T-cell (primary cell): ENCODE measurements around the gene CTNNA3. TPM values are rescaled to one million over a fixed set of nuclear protein-coding genes. Genes with fewer than 3 reads are reported as not detected.
"Not testable (repeated sequence)": the region's sequence is repeated elsewhere in the genome, so short reads cannot be mapped to it uniquely, and the experiment has no call there.

Experiments
- ATAC-seq, 4 experiments: fragments of 200-7000 bp in 3 of 4; fragments of 150-1000 bp in 1 of 4; cut with Tn5 transposase; replicated peaks in 1 of 4; 1 replicate in 3 of 4; 2 replicates in 1 of 4; pipeline ENCODE4 v1.10.0; 2021; ENCODE audit warnings: moderate library complexity in 3 of 4, mild to moderate bottlenecking in 2 of 4, moderate number of reproducible peaks in 1 of 4
- CTCF ChIA-PET, 2 donors: fragments of 300-600 bp; sonication (Branson Sonifier 250); formaldehyde crosslinking; loops; one replicate each; lab custom pipeline; 2022; ENCODE audit warnings: antibody characterized with exemption in 2 of 2; lab: Charles Lee
- POLR2A ChIA-PET, 2 donors: fragments of 300-600 bp; sonication (Branson Sonifier 250); formaldehyde crosslinking; loops; one replicate each; lab custom pipeline; 2022; ENCODE audit warnings: antibody characterized with exemption in 2 of 2; lab: Charles Lee
- DNase-seq, 35 experiments: peaks; one replicate each; pipeline versions ENCODE4 v3.0.0 to v3.0.0-alpha.2; 2013 to 2023
- H3K27ac ChIP-seq: one replicate; pipeline ENCODE4 v1.5.1; 2013; ENCODE audit warnings: low read length
- H3K27me3 ChIP-seq, 2 experiments: replicated peaks in 1 of 2; 1 replicate in 1 of 2; 2 replicates in 1 of 2; pipeline versions ENCODE4 v1.6.1 to v1.7.0; 2013; ENCODE audit warnings: low read length in 1 of 2, mixed read lengths in 1 of 2; ENCODE audit not compliant: control insufficient read depth in 2 of 2, insufficient read depth in 2 of 2; ENCODE audit errors: extremely low read depth in 1 of 2
- H3K36me3 ChIP-seq, 2 donors: 1 replicate in 1 of 2; 2 replicates in 1 of 2; pipeline versions ENCODE4 v1.6.1 to v1.7.0; 2013; ENCODE audit warnings: low read length in 1 of 2; ENCODE audit not compliant: control insufficient read depth in 2 of 2, insufficient read depth in 1 of 2; ENCODE audit errors: extremely low read depth in 1 of 2
- H3K4me1 ChIP-seq, 2 experiments: 1 replicate in 1 of 2; 2 replicates in 1 of 2; pipeline versions ENCODE4 v1.6.1 to v1.7.0; 2013; ENCODE audit warnings: low read length in 2 of 2, mixed read lengths in 1 of 2; ENCODE audit not compliant: insufficient read depth in 2 of 2, control insufficient read depth in 1 of 2; ENCODE audit errors: extremely low read depth in 1 of 2
- H3K4me3 ChIP-seq, 2 donors: 1 replicate in 1 of 2; 2 replicates in 1 of 2; pipeline versions ENCODE4 v1.5.1 to v1.7.0; 2013; ENCODE audit warnings: mild to moderate bottlenecking in 2 of 2, low read length in 1 of 2, moderate library complexity in 1 of 2; ENCODE audit not compliant: control insufficient read depth in 1 of 2; ENCODE audit errors: extremely low read depth in 1 of 2
- H3K9me3 ChIP-seq: 2 replicates; pipeline ENCODE4 v1.7.0; 2013
- H3K27ac Mint-ChIP-seq, 2 donors: one replicate each; pipeline ENCODE4 v1.8.0; 2020 to 2021; ENCODE audit warnings: mild to moderate bottlenecking in 2 of 2, mixed read lengths in 2 of 2
- H3K27me3 Mint-ChIP-seq, 2 donors: one replicate each; pipeline ENCODE4 v1.8.0; 2021 to 2022; ENCODE audit warnings: mixed read lengths in 2 of 2
- H3K36me3 Mint-ChIP-seq: one replicate; pipeline ENCODE4 v1.8.0; 2021; ENCODE audit warnings: mixed read lengths
- H3K4me1 Mint-ChIP-seq, 3 donors: one replicate each; pipeline ENCODE4 v1.8.0; 2020 to 2022; ENCODE audit warnings: mixed read lengths in 3 of 3, mild to moderate bottlenecking in 1 of 3
- H3K4me3 Mint-ChIP-seq, 3 donors: one replicate each; pipeline ENCODE4 v1.8.0; 2020 to 2022; ENCODE audit warnings: mild to moderate bottlenecking in 3 of 3, mixed read lengths in 3 of 3, moderate library complexity in 3 of 3
- H3K9me3 Mint-ChIP-seq, 3 donors: one replicate each; pipeline ENCODE4 v1.8.0; 2020 to 2022; ENCODE audit warnings: mixed read lengths in 3 of 3
- WGBS: methylation state at CpG from one replicate; pipeline ENCODE4 v1.1.5; 2013; ENCODE audit warnings: missing lambda C conversion rate; ENCODE audit not compliant: insufficient coverage; 5-methylcytosine and 5-hydroxymethylcytosine counted together
- total RNA-seq, 35 experiments: library from RNA in 6 of 35; stranded (reverse) in 6 of 35; fragments of 120-200 nt in 1 of 35; gene quantifications; one replicate each; pipeline versions ENCODE4 v1.2.1 to v1.2.4 and lab custom pipeline; 2013 to 2026

The CTNNA3 gene
- total RNA-seq, 5 donors from 2014 or later (not counting 1 experiment from before 2014, with no cell fraction given): 0.88 TPM; not detected in 4

- ChIA-PET CTCF (no interaction called here), POLR2A (no interaction called here)
- no peaks in the 10 kb centered on the region for H3K36me3 Mint-ChIP-seq
- ATAC-seq (no peak), DNase-seq (no peak)
- Histone ChIP-seq H3K27me3 (no peaks in the 10 kb centered on the region), H3K27ac (no peak overlapping the region), H3K9me3 (no peaks in the 10 kb centered on the region), H3K4me3 (no peak overlapping the region), H3K36me3 (no peaks in the 10 kb centered on the region), H3K4me1 (no peaks in the 10 kb centered on the region)
- no CpG with 5 or more reads among the region's 1 CpG for WGBS
- no peaks in the 10 kb centered on the region for H3K27me3 Mint-ChIP-seq
- H3K27ac Mint-ChIP-seq: no peak overlapping the region
- no peaks in the 10 kb centered on the region for H3K4me1 Mint-ChIP-seq
- no peak overlapping the region for H3K4me3 Mint-ChIP-seq
- H3K9me3 Mint-ChIP-seq: peaks cover 0 to 3% (median 0%) of the 10 kb centered on the region in 3 donors
Observed at GRCh38 chr10:67250686-67251085, 445.3 kb downstream of the CTNNA3 start.

GRCh38 chr10:67246066-67246555 is 449.9 kb downstream of the CTNNA3 start:
- H3K4me3 ChIP-seq: no peak overlapping the region
- Mint-ChIP-seq H3K9me3 (peaks cover 0 to 3% (median 0%) of the 10 kb centered on the region in 3 donors), H3K27ac (no peak overlapping the region), H3K36me3 (no peaks in the 10 kb centered on the region), H3K27me3 (no peaks in the 10 kb centered on the region), H3K4me3 (no peak overlapping the region), H3K4me1 (no peaks in the 10 kb centered on the region)
- H3K9me3 ChIP-seq: no peaks in the 10 kb centered on the region
- ChIA-PET POLR2A (no interaction called here), CTCF (no interaction called here)
- H3K27me3 ChIP-seq: no peaks in the 10 kb centered on the region
- no peak overlapping the region for H3K27ac ChIP-seq
- H3K4me1 ChIP-seq: no peaks in the 10 kb centered on the region
- no peaks in the 10 kb centered on the region for H3K36me3 ChIP-seq
- WGBS: no CpG with 5 or more reads among the region's 3 CpGs
- DNase-seq (no peak), ATAC-seq (no peak)

- DNase-seq (no peak), ATAC-seq (no peak)
- H3K27me3 ChIP-seq: no peaks in the 10 kb centered on the region
- Mint-ChIP-seq H3K4me3 (no peak overlapping the region), H3K9me3 (peaks cover 0 to 4% (median 3%) of the 10 kb centered on the region in 3 donors), H3K4me1 (no peaks in the 10 kb centered on the region), H3K36me3 (no peaks in the 10 kb centered on the region), H3K27ac (no peak overlapping the region), H3K27me3 (no peaks in the 10 kb centered on the region)
- H3K9me3 ChIP-seq: no peaks in the 10 kb centered on the region
- no peak overlapping the region for H3K27ac ChIP-seq
- no peaks in the 10 kb centered on the region for H3K36me3 ChIP-seq
- no peaks in the 10 kb centered on the region for H3K4me1 ChIP-seq
- ChIA-PET POLR2A (no interaction called here), CTCF (no interaction called here)
- WGBS: 70% methylated on average over 2 of the region's 3 CpGs
- no peak overlapping the region for H3K4me3 ChIP-seq
Observed at GRCh38 chr10:67242528-67242927, 453.5 kb downstream of the CTNNA3 start.

- no CpG with 5 or more reads among the region's 1 CpG for WGBS
- Mint-ChIP-seq H3K27ac (no peak overlapping the region), H3K9me3 (peaks cover 0 to 6% (median 5%) of the 10 kb centered on the region in 3 donors), H3K27me3 (no peaks in the 10 kb centered on the region), H3K4me3 (no peak overlapping the region), H3K4me1 (no peaks in the 10 kb centered on the region), H3K36me3 (no peaks in the 10 kb centered on the region)
- Histone ChIP-seq H3K27ac (no peak overlapping the region), H3K9me3 (no peaks in the 10 kb centered on the region), H3K27me3 (no peaks in the 10 kb centered on the region), H3K36me3 (no peaks in the 10 kb centered on the region), H3K4me3 (no peak overlapping the region), H3K4me1 (no peaks in the 10 kb centered on the region)
- POLR2A ChIA-PET: no interaction called here
- no peak for ATAC-seq
- CTCF ChIA-PET: no interaction called here
- DNase-seq: no peak
Observed at GRCh38 chr10:67241451-67241850, 454.5 kb downstream of the CTNNA3 start.

- Mint-ChIP-seq H3K4me1 (no peaks in the 10 kb centered on the region), H3K27me3 (no peaks in the 10 kb centered on the region), H3K36me3 (no peaks in the 10 kb centered on the region), H3K27ac (no peak overlapping the region), H3K4me3 (no peak overlapping the region), H3K9me3 (peaks cover 0 to 6% (median 5%) of the 10 kb centered on the region in 3 donors)
- no peaks in the 10 kb centered on the region for H3K4me1 ChIP-seq
- H3K9me3 ChIP-seq: no peaks in the 10 kb centered on the region
- H3K27ac ChIP-seq: no peak overlapping the region
- no peaks in the 10 kb centered on the region for H3K27me3 ChIP-seq
- no peak for DNase-seq
- CTCF ChIA-PET: no interaction called here
- 80% methylated on average over 1 of the region's 2 CpGs for WGBS
- no peak for ATAC-seq
- POLR2A ChIA-PET: no interaction called here
- H3K36me3 ChIP-seq: no peaks in the 10 kb centered on the region
- no peak overlapping the region for H3K4me3 ChIP-seq
Observed at GRCh38 chr10:67239864-67240497, 456.0 kb downstream of the CTNNA3 start.

- POLR2A ChIA-PET, CTCF ChIA-PET, H3K27ac ChIP-seq, H3K4me3 Mint-ChIP-seq, H3K27ac Mint-ChIP-seq, H3K9me3 ChIP-seq, H3K36me3 Mint-ChIP-seq, H3K4me1 ChIP-seq, H3K4me3 ChIP-seq, H3K4me1 Mint-ChIP-seq, H3K27me3 ChIP-seq, DNase-seq, ATAC-seq, H3K36me3 ChIP-seq: not testable (repeated sequence)
- Mint-ChIP-seq H3K9me3 (peaks cover 14 to 28% (median 16%) of the 10 kb centered on the region in 3 donors), H3K27me3 (peaks cover 19 to 22% of the 10 kb centered on the region in 2 donors)
- 13% methylated on average over 20 of the region's 29 CpGs for WGBS
Observed at GRCh38 chr10:67230680-67231500, 465.1 kb downstream of the CTNNA3 start.
